HG03066 (cell line): ENCODE results near the gene HADHB.
"Not testable (repeated sequence)": the region's sequence is repeated elsewhere in the genome, so short reads cannot be mapped to it uniquely, and the experiment has no call there.

Experiments
- ATAC-seq: cut with Tn5 transposase; IDR thresholded peaks from one replicate; pipeline ENCODE4 v1.9.1; 2021; ENCODE audit warnings: low read depth; ENCODE audit not compliant: unreplicated experiment

The HADHB gene

GRCh38 chr2:26243470-26244308 is 1.1 kb upstream of the HADHB start:
- ATAC-seq: no peak

- peak; percentile 5 for ATAC-seq
Measured at GRCh38 chr2:26245231-26245732, 543 bp downstream of the HADHB start.

- peak; percentile 54 for ATAC-seq
Measured at GRCh38 chr2:26245810-26246209, 1.1 kb downstream of the HADHB start.

GRCh38 chr2:26246818-26247217 is 2.1 kb downstream of the HADHB start:
- ATAC-seq: no peak

- ATAC-seq: no peak
Measured at GRCh38 chr2:26249625-26250024, 4.9 kb downstream of the HADHB start.

- ATAC-seq: no peak
Measured at GRCh38 chr2:26251893-26252292, 7.2 kb downstream of the HADHB start.

GRCh38 chr2:26255759-26256384 is 11.1 kb downstream of the HADHB start:
- no peak for ATAC-seq

GRCh38 chr2:26258836-26259235 is 14.1 kb downstream of the HADHB start:
- ATAC-seq: not testable (repeated sequence)

- no peak for ATAC-seq
Measured at GRCh38 chr2:26268213-26268612, 23.5 kb downstream of the HADHB start.

GRCh38 chr2:26268670-26269385 is 24.1 kb downstream of the HADHB start:
- not testable (repeated sequence) for ATAC-seq

- ATAC-seq: no peak
Measured at GRCh38 chr2:26269571-26270158, 24.9 kb downstream of the HADHB start.

- no peak for ATAC-seq
Measured at GRCh38 chr2:26270373-26270772, 25.6 kb downstream of the HADHB start.

GRCh38 chr2:26273501-26273900 is 28.8 kb downstream of the HADHB start:
- no peak for ATAC-seq

- no peak for ATAC-seq
Measured at GRCh38 chr2:26274058-26274613, 29.4 kb downstream of the HADHB start.

GRCh38 chr2:26276484-26277227 is 31.9 kb downstream of the HADHB start:
- ATAC-seq: no peak

- no peak for ATAC-seq
Measured at GRCh38 chr2:26279886-26280285, 35.1 kb downstream of the HADHB start.

- no peak for ATAC-seq
Measured at GRCh38 chr2:26281226-26281625, 36.5 kb downstream of the HADHB start.

- no peak for ATAC-seq
Measured at GRCh38 chr2:26283606-26284005, 38.9 kb downstream of the HADHB start.

- ATAC-seq: no peak
Measured at GRCh38 chr2:26284132-26284531, 39.4 kb downstream of the HADHB start.

GRCh38 chr2:26285931-26286330 is 41.2 kb downstream of the HADHB start:
- ATAC-seq: no peak
